IMR-90 (cell line): ENCODE results near the gene GCH1. TPM values are rescaled to one million over a fixed set of nuclear protein-coding genes. Genes with fewer than 3 reads are reported as not detected.

Experiments
- ATAC-seq: fragments of 200-7000 bp; cut with Tn5 transposase; 2 replicates; pipeline ENCODE4 v1.9.1; 2020; ENCODE audit warnings: low read depth, mild to moderate bottlenecking, moderate library complexity
- BruUV-seq: library from RNA; stranded (reverse); fragments of 400-500 nt; replicated peaks from 2 replicates; lab custom pipeline; 2021; lab: Mats Ljungman, UMichigan
- CTCF ChIA-PET: fragments of 300-600 bp; formaldehyde crosslinking; extraction: SDS; loops from one replicate; lab custom pipeline; 2021; ENCODE audit warnings: antibody characterized with exemption; lab: Yijun Ruan, JAX
- POLR2A ChIA-PET: fragments of 300-600 bp; sonication (Branson Sonifier 250); formaldehyde crosslinking; loops from one replicate; lab custom pipeline; 2022; ENCODE audit warnings: antibody characterized with exemption; ENCODE audit not compliant: unreplicated experiment; lab: Charles Lee
- DNase-seq: peaks from one replicate; pipeline ENCODE4 v3.0.0; 2013
- H2AFZ ChIP-seq: replicated peaks from 2 replicates; pipeline ENCODE3; 2013; ENCODE audit warnings: low read length, mild to moderate bottlenecking; ENCODE audit not compliant: poor library complexity
- H2AK5ac ChIP-seq: 2 replicates; pipeline ENCODE4 v1.6.1; 2013; ENCODE audit warnings: low read depth, low read length, inconsistent platforms
- H2AK9ac ChIP-seq: replicated peaks from 2 replicates; pipeline ENCODE3; 2013; ENCODE audit warnings: mild to moderate bottlenecking, low read depth, low read length, moderate library complexity; ENCODE audit not compliant: poor library complexity
- H2BK120ac ChIP-seq: 2 replicates; pipeline ENCODE4 v1.6.1; 2013; ENCODE audit warnings: low read depth, low read length, inconsistent platforms
- H2BK15ac ChIP-seq: 3 replicates; pipeline ENCODE4 v1.6.1; 2013; ENCODE audit warnings: low read depth, low read length, inconsistent platforms
- H2BK20ac ChIP-seq: 2 replicates; pipeline ENCODE4 v1.6.1; 2013; ENCODE audit warnings: low read depth, mild to moderate bottlenecking, inconsistent platforms, low read length, moderate library complexity
- H2BK5ac ChIP-seq: 2 replicates; pipeline ENCODE4 v1.6.1; 2013; ENCODE audit warnings: mild to moderate bottlenecking, low read depth, low read length, inconsistent platforms; ENCODE audit not compliant: poor library complexity, severe bottlenecking
- H3K14ac ChIP-seq: replicated peaks from 2 replicates; pipeline ENCODE4 v1.6.1; 2013; ENCODE audit warnings: low read depth, low read length, inconsistent platforms
- H3K18ac ChIP-seq: 2 replicates; pipeline ENCODE4 v1.6.1; 2013; ENCODE audit warnings: low read depth, low read length, control low read depth
- H3K23ac ChIP-seq: 2 replicates; pipeline ENCODE4 v1.6.1; 2013; ENCODE audit warnings: low read depth, low read length, inconsistent platforms
- H3K27ac ChIP-seq: 2 replicates; pipeline ENCODE4 v1.5.1; 2013; ENCODE audit warnings: mild to moderate bottlenecking, control low read depth, low read length; ENCODE audit not compliant: insufficient read depth
- H3K27me3 ChIP-seq: 2 replicates; pipeline ENCODE4 v1.6.1; 2013; ENCODE audit warnings: low read length; ENCODE audit not compliant: control insufficient read depth, insufficient read depth
- H3K36me3 ChIP-seq: 2 replicates; pipeline ENCODE4 v1.6.1; 2013; ENCODE audit warnings: low read length, mixed read lengths; ENCODE audit not compliant: control insufficient read depth, insufficient read depth
- H3K4ac ChIP-seq: 2 replicates; pipeline ENCODE4 v1.6.1; 2013; ENCODE audit warnings: low read depth, low read length, inconsistent platforms
- H3K4me1 ChIP-seq: 2 replicates; pipeline ENCODE4 v1.6.1; 2013; ENCODE audit warnings: low read length, mixed read lengths; ENCODE audit not compliant: control insufficient read depth, insufficient read depth
- H3K4me2 ChIP-seq: 2 replicates; pipeline ENCODE4 v1.6.1; 2013; ENCODE audit warnings: low read depth, mild to moderate bottlenecking, control low read depth, low read length, moderate library complexity
- H3K4me3 ChIP-seq: 2 replicates; pipeline ENCODE4 v1.5.1; 2013; ENCODE audit warnings: low read depth, mild to moderate bottlenecking, control low read depth, low read length, moderate library complexity; ENCODE audit not compliant: insufficient read depth
- H3K56ac ChIP-seq: 2 replicates; pipeline ENCODE4 v1.6.1; 2013; ENCODE audit warnings: low read length, inconsistent platforms; ENCODE audit not compliant: insufficient read depth; ENCODE audit errors: extremely low read depth
- H3K79me1 ChIP-seq, 2 experiments: 2 replicates each; pipeline ENCODE4 v1.6.1; 2013; ENCODE audit warnings: low read length in 2 of 2, inconsistent platforms in 1 of 2, low read depth in 1 of 2
- H3K9ac ChIP-seq: 2 replicates; pipeline ENCODE4 v1.6.1; 2013; ENCODE audit warnings: low read depth, low read length, control low read depth
- H3K9me1 ChIP-seq: 2 replicates; pipeline ENCODE4 v1.6.1; 2013; ENCODE audit warnings: low read length, inconsistent platforms; ENCODE audit not compliant: insufficient read depth
- H3K9me3 ChIP-seq: 2 replicates; pipeline ENCODE4 v1.6.1; 2013; ENCODE audit warnings: low read length; ENCODE audit not compliant: control insufficient read depth, insufficient read depth
- H4K20me1 ChIP-seq: 2 replicates; pipeline ENCODE4 v1.6.1; 2013; ENCODE audit warnings: low read length, inconsistent platforms; ENCODE audit not compliant: insufficient read depth
- H4K5ac ChIP-seq: 2 replicates; pipeline ENCODE4 v1.6.1; 2013; ENCODE audit warnings: mild to moderate bottlenecking, low read depth, low read length, control low read depth
- H4K8ac ChIP-seq, 2 experiments: 2 replicates each; pipeline ENCODE4 v1.6.1; 2013; ENCODE audit warnings: low read depth in 2 of 2, low read length in 2 of 2, control low read depth in 1 of 2, inconsistent platforms in 1 of 2
- H4K91ac ChIP-seq: 2 replicates; pipeline ENCODE4 v1.6.1; 2013; ENCODE audit warnings: low read depth, low read length, inconsistent platforms; ENCODE audit not compliant: insufficient read depth
- MAFK ChIP-seq: IDR thresholded peaks from 2 replicates; pipeline ENCODE4 v1.6.1; 2012; ENCODE audit warnings: low read depth, low read length, improper control_type of control experiment
- NFE2L2 ChIP-seq: fragments of 150-350 bp; IDR thresholded peaks from 2 replicates; pipeline ENCODE4 v1.6.1; 2016; ENCODE audit warnings: low read depth, mild to moderate bottlenecking, low read length
- WGBS, 2 experiments: methylation state at CpG; one replicate each; pipeline versions ENCODE4 v1.1.5 to v1.1.7; 2013; ENCODE audit warnings: missing lambda C conversion rate in 2 of 2; ENCODE audit not compliant: insufficient read length in 1 of 2; ENCODE audit errors: extremely low coverage in 2 of 2; 5-methylcytosine and 5-hydroxymethylcytosine counted together
- dilution Hi-C: fragments of 300-500 bp; cut with HindIII; formaldehyde crosslinking; loops from one replicate; pipeline ENCODE4 v1.14.3; 2018; ENCODE audit warnings: low sequenced_read_pairs; ENCODE audit not compliant: unreplicated experiment
- in situ Hi-C: fragments of 300-500 bp; cut with MboI; formaldehyde crosslinking; loops from 3 replicates; pipeline ENCODE4 v1.14.3; 2019; ENCODE audit warnings: low sequenced_read_pairs, inconsistent platforms, mixed read lengths
- intact Hi-C: fragments of 100-400 bp; cut with micrococcal nuclease; formaldehyde crosslinking; loops from 2 replicates; pipeline ENCODE4 v1.10.0; 2022
- polyA plus RNA-seq, 3 experiments: library from polyadenylated mRNA; depleted of rRNA; stranded (reverse); fragments of >200 nt; gene quantifications; 2 replicates each; pipeline ENCODE4 v1.2.3, GENCODE V29; 2012; ENCODE audit warnings: low replicate concordance in 1 of 3
- total RNA-seq: library from RNA; depleted of rRNA; stranded (reverse); fragments of >200 nt; gene quantifications from 2 replicates; pipeline ENCODE4 v1.2.3, GENCODE V29; 2012

GCH1 gene
- total and polyA plus RNA-seq, 2 of the 4 experiments (the other 2 are of a cell fraction): 0.54 to 0.74 TPM

DNA sequence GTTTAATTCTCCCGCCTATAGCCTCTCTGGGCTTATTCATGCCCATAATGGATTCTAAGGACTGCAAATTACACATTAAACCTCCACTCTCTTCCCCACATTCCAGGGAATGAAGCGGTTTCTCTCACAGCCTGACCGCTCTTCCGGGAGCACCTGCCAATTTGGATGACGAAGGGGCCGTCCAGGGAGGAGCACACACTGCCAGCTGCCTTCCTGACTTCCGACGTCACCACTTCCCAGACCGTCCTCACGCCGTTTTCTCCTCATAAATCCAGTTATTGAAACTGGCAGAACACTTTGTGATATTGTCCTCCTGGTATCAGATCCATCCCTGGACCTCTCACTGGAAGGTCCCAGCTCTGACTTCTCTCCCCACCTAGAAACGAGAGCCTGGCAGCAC, 87.6 kb downstream of the GCH1 start:
- H3K27me3 ChIP-seq: peaks cover 30% of the 10 kb centered on the region
- H3K4ac ChIP-seq: no peak overlapping the region
- no peak overlapping the region for H3K18ac ChIP-seq
- dilution Hi-C loops (no loop called here), intact Hi-C loops (no loop called here), in situ Hi-C loops (no loop called here)
- H3K36me3 ChIP-seq: no peaks in the 10 kb centered on the region
- no peaks in the 10 kb centered on the region for H3K9me3 ChIP-seq
- 77% methylated on average over 11 of the region's 12 CpGs; no CpG with 5 or more reads in 1 of the 2 experiments for WGBS, 2 experiments
- H2BK15ac ChIP-seq: no peak overlapping the region
- no peaks in the 10 kb centered on the region for H3K79me1 ChIP-seq
- TF ChIP-seq MAFK (no peak), NFE2L2 (no peak)
- no peaks in the 10 kb centered on the region for H3K9me1 ChIP-seq
- no peak overlapping the region for H2BK120ac ChIP-seq
- H4K5ac ChIP-seq: no peak overlapping the region
- H3K9ac ChIP-seq: no peak overlapping the region
- H2AFZ ChIP-seq: no peak overlapping the region
- no peaks in the 10 kb centered on the region; the same call in 1 of the 2 replicates for H3K4me1 ChIP-seq
- H3K14ac ChIP-seq: no peak overlapping the region
- H3K23ac ChIP-seq: no peak overlapping the region
- DNase-seq: peak; percentile 20
- POLR2A ChIA-PET: no interaction called here
- no peak overlapping the region for H2BK5ac ChIP-seq
- no TSS peak for BruUV-seq
- no peak overlapping the region for H3K56ac ChIP-seq
- H4K20me1 ChIP-seq: no peaks in the 10 kb centered on the region
- CTCF ChIA-PET: no interaction called here
- no peak overlapping the region for H3K4me3 ChIP-seq
- ATAC-seq: no peak
- H2AK9ac ChIP-seq: no peak overlapping the region
- no peak overlapping the region for H4K8ac ChIP-seq
- H4K91ac ChIP-seq: no peak overlapping the region
- no peak overlapping the region for H3K27ac ChIP-seq
- H2AK5ac ChIP-seq: no peak overlapping the region
- H2BK20ac ChIP-seq: no peak overlapping the region
- H3K4me2 ChIP-seq: no peak overlapping the region
